Subcutaneous adipose tissue (tissue), 4 donors: ENCODE data around the gene ZG16B. TPM values are rescaled to one million over a fixed set of nuclear protein-coding genes. Genes with fewer than 3 reads are reported as not detected.

Experiments used
- CTCF ChIP-seq: fragments of 450-650 bp; IDR thresholded peaks from one replicate; pipeline ENCODE4 v1.5.1; 2016; ENCODE audit warnings: low read depth, mild to moderate bottlenecking, control low read depth, antibody characterized with exemption, moderate library complexity
- total RNA-seq, 4 donors: library from RNA; depleted of rRNA; stranded (reverse); fragments of >200 nt; gene quantifications; one replicate each; pipeline ENCODE4 v1.1.0, GENCODE V29; 2016

ZG16B gene
- total RNA-seq, 4 donors from 2014 or later, result 3.1 TPM; not detected in 3

GRCh38 chr16:2866431-2866830 lies 36.3 kb downstream of the ZG16B start:
- no peak for TF ChIP-seq CTCF

GRCh38 chr16:2867661-2867986 lies 37.5 kb downstream of the ZG16B start:
- TF ChIP-seq CTCF, result no peak

- TF ChIP-seq CTCF, result no peak
Measured at GRCh38 chr16:2867987-2868789, 38.1 kb downstream of the ZG16B start.

GRCh38 chr16:2871926-2872325 lies 41.8 kb downstream of the ZG16B start:
- TF ChIP-seq CTCF, result no peak

GRCh38 chr16:2874032-2874911 lies 44.2 kb downstream of the ZG16B start:
- no peak for TF ChIP-seq CTCF

- TF ChIP-seq CTCF, result no peak
Measured at GRCh38 chr16:2874912-2875362, 44.8 kb downstream of the ZG16B start.

GRCh38 chr16:2879854-2880508 lies 49.9 kb downstream of the ZG16B start:
- no peak for TF ChIP-seq CTCF
